Neural cell (in vitro differentiated cells): ENCODE results near the gene NFASC. TPM values are rescaled to one million over a fixed set of nuclear protein-coding genes. Genes with fewer than 3 reads are reported as not detected.

Source experiments
- H2AFZ ChIP-seq: fragments of 200-600, 300-800 bp; sonication (generic), shearing (Covaris generic); 2 replicates; pipeline ENCODE4 v1.6.0; 2014; ENCODE audit warnings: low read depth, mild to moderate bottlenecking, antibody characterized with exemption, low read length, moderate library complexity
- H3F3A ChIP-seq: fragments of 200-600 bp; shearing (Covaris generic); 2 replicates; pipeline ENCODE4 v1.6.1; 2016; ENCODE audit warnings: mild to moderate bottlenecking, moderate library complexity, mixed read lengths, antibody characterized with exemption, low read length; ENCODE audit not compliant: insufficient read depth, poor library complexity, severe bottlenecking
- H3K27ac ChIP-seq: fragments of 200-600, 300-800 bp; sonication (generic), shearing (Covaris generic); 2 replicates; pipeline ENCODE4 v1.5.1; 2014; ENCODE audit warnings: mild to moderate bottlenecking, low read length, moderate library complexity
- H3K27me3 ChIP-seq: fragments of 300-800, 200-600 bp; sonication (generic), shearing (Covaris generic); 2 replicates; pipeline ENCODE4 v1.6.0; 2014; ENCODE audit warnings: mild to moderate bottlenecking, low read depth, low read length, moderate library complexity; ENCODE audit not compliant: insufficient read depth
- H3K36me3 ChIP-seq: fragments of 300-800, 200-600 bp; sonication (generic), shearing (Covaris generic); 2 replicates; pipeline ENCODE4 v1.5.1; 2014; ENCODE audit warnings: mild to moderate bottlenecking, antibody characterized with exemption, low read length, moderate library complexity; ENCODE audit not compliant: insufficient read depth
- H3K4me2 ChIP-seq: fragments of 300-800, 200-600 bp; sonication (generic), shearing (Covaris generic); 2 replicates; pipeline ENCODE4 v1.6.0; 2014; ENCODE audit warnings: mild to moderate bottlenecking, low read length
- H3K4me3 ChIP-seq: fragments of 300-800, 200-600 bp; sonication (generic), shearing (Covaris generic); 2 replicates; pipeline ENCODE4 v1.5.1; 2014; ENCODE audit warnings: mild to moderate bottlenecking, low read length, moderate library complexity
- H3K79me2 ChIP-seq: fragments of 200-600 bp; shearing (Covaris generic); replicated peaks from 2 replicates; pipeline ENCODE4 v1.6.0; 2014; ENCODE audit warnings: mild to moderate bottlenecking, low read length, moderate library complexity; ENCODE audit not compliant: insufficient read depth
- H3K9ac ChIP-seq: fragments of 300-800, 200-600 bp; sonication (generic), shearing (Covaris generic); 2 replicates; pipeline ENCODE4 v1.6.1; 2016; ENCODE audit warnings: mild to moderate bottlenecking, low read length, mixed read lengths
- H3K9me2 ChIP-seq: fragments of 200-600 bp; shearing (Covaris generic); 2 replicates; pipeline ENCODE4 v1.6.1; 2016; ENCODE audit warnings: mild to moderate bottlenecking, low read length, mixed read lengths; ENCODE audit not compliant: insufficient read depth
- H3K9me3 ChIP-seq: fragments of 200-600, 300-800 bp; sonication (generic), shearing (Covaris generic); 2 replicates; pipeline ENCODE4 v1.6.1; 2016; ENCODE audit warnings: mild to moderate bottlenecking, mixed run types, low read length, moderate library complexity, mixed read lengths
- H4K20me1 ChIP-seq: fragments of 200-600 bp; shearing (Covaris generic); 2 replicates; pipeline ENCODE4 v1.6.1; 2016; ENCODE audit warnings: mild to moderate bottlenecking, mixed run types; ENCODE audit not compliant: insufficient read depth
- EP300 ChIP-seq: fragments of 450-650 bp; conservative IDR thresholded peaks from 2 replicates; pipeline ENCODE4 v1.6.1; 2014; ENCODE audit warnings: antibody characterized with exemption, mild to moderate bottlenecking, moderate library complexity; ENCODE audit not compliant: poor library complexity, severe bottlenecking
- EZH2 ChIP-seq: fragments of 200-600, 300-800 bp; shearing (Covaris generic), sonication (generic); IDR thresholded peaks from 2 replicates; pipeline ENCODE4 v1.6.1; 2014; ENCODE audit warnings: antibody characterized with exemption, low read length, borderline replicate concordance, mild to moderate bottlenecking; ENCODE audit not compliant: insufficient read depth, poor library complexity, severe bottlenecking
- MXI1 ChIP-seq: fragments of 450-650 bp; conservative IDR thresholded peaks from 2 replicates; pipeline ENCODE4 v1.6.1; 2014; ENCODE audit warnings: antibody characterized with exemption, mild to moderate bottlenecking; ENCODE audit not compliant: poor library complexity, severe bottlenecking
- POLR2AphosphoS5 ChIP-seq: IDR thresholded peaks from 2 replicates; pipeline ENCODE4 v1.6.1; 2012
- RAD21 ChIP-seq: fragments of 450-650 bp; conservative IDR thresholded peaks from 2 replicates; pipeline ENCODE4 v1.6.1; 2014; ENCODE audit warnings: antibody characterized with exemption, mild to moderate bottlenecking, moderate library complexity
- REST ChIP-seq: IDR thresholded peaks from 2 replicates; pipeline ENCODE4 v1.6.1; 2012; ENCODE audit warnings: borderline replicate concordance
- SMC3 ChIP-seq: fragments of 450-650 bp; conservative IDR thresholded peaks from 2 replicates; pipeline ENCODE4 v1.6.1; 2014; ENCODE audit warnings: antibody characterized with exemption, mild to moderate bottlenecking, moderate library complexity; ENCODE audit not compliant: poor library complexity
- TAF1 ChIP-seq: IDR thresholded peaks from 2 replicates; pipeline ENCODE4 v1.6.1; 2012; ENCODE audit warnings: low read depth
- polyA plus RNA-seq: library from polyadenylated mRNA; depleted of rRNA; stranded (reverse); fragments of >200 nt; gene quantifications from 2 replicates; pipeline ENCODE4 v1.2.3, GENCODE V29; 2014
- TF ChIP-seq, protein P1 (sequence below): fragments of 450-650 bp; IDR thresholded peaks from 2 replicates; pipeline ENCODE4 v1.5.1; 2014; ENCODE audit warnings: antibody characterized with exemption, mild to moderate bottlenecking, moderate library complexity; ENCODE audit not compliant: poor library complexity, severe bottlenecking

Gene NFASC
- polyA plus RNA-seq, 1 donor from 2014 or later: 23.9 TPM

DNA sequence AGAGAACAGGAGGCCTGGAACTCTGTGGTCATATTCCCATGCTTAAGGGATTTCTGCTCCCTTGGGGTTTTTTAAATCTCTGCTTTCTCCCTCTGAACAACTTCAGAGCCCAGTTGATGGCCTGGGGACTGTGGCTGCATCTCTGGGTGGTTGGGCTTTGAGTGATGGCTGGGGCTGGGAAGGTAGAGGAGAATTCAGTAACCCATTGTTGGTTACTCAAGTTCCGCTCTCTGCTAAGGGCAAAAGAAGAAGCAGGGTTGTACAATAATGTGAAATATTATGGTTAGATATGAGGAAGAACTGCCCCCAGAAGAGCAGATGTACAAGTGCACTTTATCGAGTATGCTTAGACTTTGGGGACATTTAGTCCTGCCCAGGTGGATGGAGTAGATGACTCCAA, 100.3 kb downstream of the NFASC start:
- Histone ChIP-seq H3F3A (no peaks in the 10 kb centered on the region), H3K9ac (no peak overlapping the region), H2AFZ (no peak overlapping the region)

GRCh38 chr1:204971517-204972336, 101.1 kb downstream of the NFASC start:
- Histone ChIP-seq H3K4me3 (no peak overlapping the region), H2AFZ (no peak overlapping the region), H3K36me3 (no peaks in the 10 kb centered on the region), H3F3A (no peaks in the 10 kb centered on the region), H3K27ac (no peak overlapping the region), H3K27me3 (no peaks in the 10 kb centered on the region), H3K9me2 (no peaks in the 10 kb centered on the region), H3K4me2 (no peak overlapping the region), H4K20me1 (no peaks in the 10 kb centered on the region), H3K79me2 (no peaks in the 10 kb centered on the region), H3K9ac (no peak overlapping the region), H3K9me3 (no peaks in the 10 kb centered on the region)
- TF ChIP-seq REST (no peak), EZH2 (no peak), EP300 (no peak), POLR2AphosphoS5 (no peak), SMC3 (no peak), MXI1 (no peak), TAF1 (no peak), RAD21 (no peak)
- TF ChIP-seq, protein P1, sequence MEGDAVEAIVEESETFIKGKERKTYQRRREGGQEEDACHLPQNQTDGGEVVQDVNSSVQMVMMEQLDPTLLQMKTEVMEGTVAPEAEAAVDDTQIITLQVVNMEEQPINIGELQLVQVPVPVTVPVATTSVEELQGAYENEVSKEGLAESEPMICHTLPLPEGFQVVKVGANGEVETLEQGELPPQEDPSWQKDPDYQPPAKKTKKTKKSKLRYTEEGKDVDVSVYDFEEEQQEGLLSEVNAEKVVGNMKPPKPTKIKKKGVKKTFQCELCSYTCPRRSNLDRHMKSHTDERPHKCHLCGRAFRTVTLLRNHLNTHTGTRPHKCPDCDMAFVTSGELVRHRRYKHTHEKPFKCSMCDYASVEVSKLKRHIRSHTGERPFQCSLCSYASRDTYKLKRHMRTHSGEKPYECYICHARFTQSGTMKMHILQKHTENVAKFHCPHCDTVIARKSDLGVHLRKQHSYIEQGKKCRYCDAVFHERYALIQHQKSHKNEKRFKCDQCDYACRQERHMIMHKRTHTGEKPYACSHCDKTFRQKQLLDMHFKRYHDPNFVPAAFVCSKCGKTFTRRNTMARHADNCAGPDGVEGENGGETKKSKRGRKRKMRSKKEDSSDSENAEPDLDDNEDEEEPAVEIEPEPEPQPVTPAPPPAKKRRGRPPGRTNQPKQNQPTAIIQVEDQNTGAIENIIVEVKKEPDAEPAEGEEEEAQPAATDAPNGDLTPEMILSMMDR: no peak

More for the DNA sequence above, 100.3 kb downstream of the NFASC start:
- H3K36me3 ChIP-seq: peaks cover 4% of the 10 kb centered on the region
- no peak overlapping the region for H3K4me2 ChIP-seq
- no peaks in the 10 kb centered on the region for H3K9me3 ChIP-seq
- no peak overlapping the region for H3K27ac ChIP-seq
- no peak for TF ChIP-seq RAD21
- TF ChIP-seq, protein P1: no peak
- no peaks in the 10 kb centered on the region for H3K79me2 ChIP-seq
- H3K4me3 ChIP-seq: no peak overlapping the region
- no peaks in the 10 kb centered on the region for H3K9me2 ChIP-seq
- no peaks in the 10 kb centered on the region for H4K20me1 ChIP-seq
- no peaks in the 10 kb centered on the region for H3K27me3 ChIP-seq
